NCI-H748 (cell line): Measurements from ENCODE around the gene ATP4B.

ENCODE experiments used
- DNase-seq: peaks from one replicate; lab custom pipeline; 2025; ENCODE audit not compliant: unreplicated experiment; lab: John Stamatoyannopoulos, UW

ATP4B gene

DNA sequence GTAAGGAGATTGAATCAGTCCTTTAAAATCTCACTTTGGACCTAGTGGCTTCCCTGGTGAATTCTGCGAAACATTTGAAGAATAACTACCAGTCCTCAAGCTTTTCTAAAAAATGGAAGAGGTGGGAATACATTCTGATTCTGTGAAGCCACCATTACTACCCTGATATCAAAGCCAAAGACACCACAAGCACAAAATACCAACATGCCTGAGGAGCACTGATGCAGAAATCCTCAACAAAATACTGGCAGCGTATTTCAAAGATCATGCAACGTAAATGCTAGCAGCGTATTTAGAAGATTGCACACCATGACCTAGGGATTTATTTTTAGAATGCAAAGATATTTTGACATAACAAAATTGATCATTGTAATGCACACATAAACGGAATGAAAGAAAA is 14.4 kb downstream of the ATP4B start:
- DNase-seq = no peak

- no peak for DNase-seq
Observed at GRCh38 chr13:113642563-113642962, 15.4 kb downstream of the ATP4B start.

- no peak for DNase-seq
Observed at GRCh38 chr13:113641426-113641825, 16.6 kb downstream of the ATP4B start.

DNA sequence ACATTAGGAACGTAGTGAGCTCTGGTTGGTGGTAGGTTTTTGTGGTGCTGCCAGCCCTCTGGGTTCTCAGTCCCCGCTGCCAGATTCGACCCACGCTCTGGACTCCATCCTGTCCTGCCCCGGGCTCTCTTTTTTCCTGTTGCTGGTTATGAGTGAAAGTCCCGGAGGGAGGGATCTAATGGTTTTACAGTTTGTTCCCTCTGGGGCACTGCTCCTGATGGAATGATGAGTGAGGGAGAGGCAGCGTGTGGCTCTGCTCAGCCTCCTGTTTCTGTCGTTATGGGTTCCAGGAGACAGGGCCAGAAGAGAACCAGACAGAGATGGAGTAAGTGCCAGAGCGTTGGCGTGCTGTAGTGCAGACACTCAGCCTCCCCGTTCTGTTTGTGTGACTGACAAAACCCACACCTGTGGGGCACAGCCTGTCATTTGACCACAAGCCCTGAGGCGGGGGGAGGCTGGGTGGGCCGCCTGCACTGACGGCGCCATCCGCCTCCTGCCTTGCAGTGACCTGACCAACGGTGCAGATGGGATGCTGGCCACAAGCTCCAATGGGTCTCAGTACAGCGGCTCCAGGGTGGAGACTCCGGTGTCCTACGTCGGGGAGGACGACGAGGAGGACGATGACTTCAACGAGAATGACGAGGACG is 18.3 kb downstream of the ATP4B start:
- no peak for DNase-seq

GRCh38 chr13:113638806-113639205 is 19.2 kb downstream of the ATP4B start:
- DNase-seq = no peak

DNA sequence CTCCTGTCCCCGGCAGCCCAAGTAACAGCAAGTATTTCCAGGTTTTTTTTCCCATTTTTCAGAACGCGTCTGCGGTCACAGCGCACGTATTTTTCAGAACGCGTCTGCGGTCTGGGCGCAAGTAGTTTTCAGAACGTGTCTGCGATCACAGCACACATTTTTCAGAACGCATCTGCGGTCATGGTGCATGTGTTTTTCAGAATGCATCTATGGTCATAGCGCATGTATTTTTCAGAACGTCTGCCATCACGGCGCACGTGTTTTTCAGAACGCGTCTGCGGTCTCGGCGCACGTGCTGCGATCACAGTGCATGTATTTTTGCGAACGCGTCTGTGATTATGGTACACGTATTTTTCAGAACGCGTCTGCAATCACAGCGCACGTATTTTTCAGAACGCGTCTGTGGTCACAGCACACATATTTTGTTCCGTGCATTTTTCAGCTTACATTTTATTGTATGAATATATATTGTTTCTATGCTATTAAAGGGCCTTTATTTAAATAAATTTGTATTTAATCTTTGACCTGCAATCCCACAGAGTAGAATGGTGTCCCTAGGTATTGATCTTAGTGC is 19.7 kb downstream of the ATP4B start:
- no peak for DNase-seq

DNA sequence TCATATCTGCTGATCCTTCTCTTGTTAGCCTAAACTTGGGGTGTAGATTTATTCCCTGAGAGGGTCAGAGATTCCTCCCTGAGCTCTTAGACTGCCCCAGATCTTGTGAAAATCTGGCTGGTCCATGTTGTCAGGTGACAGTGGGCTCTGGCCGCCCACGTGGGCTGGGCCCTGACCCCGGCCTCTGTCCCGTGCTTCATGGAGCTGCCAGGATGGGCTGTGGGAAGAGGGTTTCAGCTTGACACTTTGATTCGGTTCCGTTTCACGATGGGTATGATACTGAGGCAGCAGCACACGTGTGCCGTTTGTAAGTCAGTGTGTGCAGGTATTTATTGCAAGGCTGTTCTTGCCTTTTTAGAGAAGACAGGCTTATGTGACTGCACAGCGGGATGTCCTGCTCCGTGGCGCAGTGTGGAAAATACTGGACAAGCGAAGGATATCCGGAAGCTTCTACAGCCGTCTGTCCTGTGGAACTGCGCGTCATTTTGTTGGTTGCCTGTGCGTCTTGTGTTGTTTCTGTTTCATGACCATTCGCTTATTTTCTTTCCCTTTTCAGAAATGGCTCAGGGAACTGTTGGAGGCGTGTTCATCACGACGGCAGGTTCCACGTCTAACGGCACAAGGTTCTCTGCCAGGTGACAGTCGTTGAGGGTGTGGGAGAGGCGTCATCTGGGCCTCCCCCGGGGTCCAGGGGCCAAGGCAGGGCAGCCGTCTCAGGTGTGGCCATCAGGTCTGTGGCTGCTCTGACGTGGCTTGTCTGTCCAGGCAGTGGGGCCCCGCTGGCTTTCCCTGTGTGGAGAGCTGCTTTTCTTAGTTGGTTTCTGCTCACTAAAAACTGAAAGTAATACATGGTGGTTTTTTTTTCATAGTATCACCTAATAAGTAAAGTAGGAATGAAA is 20.5 kb downstream of the ATP4B start:
- no peak for DNase-seq

DNA sequence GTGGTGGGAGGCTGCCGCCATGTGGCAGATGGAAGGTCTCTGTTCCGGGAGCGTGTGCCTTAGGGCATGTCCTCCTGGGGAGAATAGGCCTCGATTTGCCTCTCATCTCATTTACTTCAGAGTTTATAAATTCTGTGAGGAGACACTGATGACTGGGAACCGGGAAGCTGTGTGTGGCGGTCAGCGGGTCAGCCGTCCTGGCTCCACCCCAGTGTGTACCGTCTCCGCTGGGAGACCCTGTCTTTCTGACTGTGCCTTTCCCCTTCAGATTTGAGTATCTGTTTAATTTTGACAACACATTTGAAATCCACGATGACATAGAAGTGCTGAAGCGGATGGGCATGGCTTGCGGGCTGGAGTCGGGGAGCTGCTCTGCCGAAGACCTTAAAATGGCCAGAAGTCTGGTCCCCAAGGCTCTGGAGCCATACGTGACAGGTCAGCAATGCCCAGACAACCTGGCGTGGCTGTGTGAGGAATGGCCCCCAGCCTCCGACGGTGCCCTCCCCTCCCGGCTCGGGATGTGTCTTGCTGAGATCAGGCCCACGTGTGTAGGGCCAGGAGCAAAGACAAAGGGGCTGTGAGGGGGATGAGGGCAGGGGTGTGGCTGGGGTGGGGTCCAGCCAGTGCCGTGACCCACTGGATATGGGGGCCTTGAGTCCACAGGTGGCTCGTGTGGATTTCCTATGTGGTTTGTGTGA is 21.6 kb downstream of the ATP4B start:
- no peak for DNase-seq

GRCh38 chr13:113635709-113636108 is 22.3 kb downstream of the ATP4B start:
- no peak for DNase-seq

GRCh38 chr13:113635048-113635420 is 23.0 kb downstream of the ATP4B start:
- DNase-seq = no peak

GRCh38 chr13:113634279-113635047 is 23.5 kb downstream of the ATP4B start:
- DNase-seq = no peak

DNA sequence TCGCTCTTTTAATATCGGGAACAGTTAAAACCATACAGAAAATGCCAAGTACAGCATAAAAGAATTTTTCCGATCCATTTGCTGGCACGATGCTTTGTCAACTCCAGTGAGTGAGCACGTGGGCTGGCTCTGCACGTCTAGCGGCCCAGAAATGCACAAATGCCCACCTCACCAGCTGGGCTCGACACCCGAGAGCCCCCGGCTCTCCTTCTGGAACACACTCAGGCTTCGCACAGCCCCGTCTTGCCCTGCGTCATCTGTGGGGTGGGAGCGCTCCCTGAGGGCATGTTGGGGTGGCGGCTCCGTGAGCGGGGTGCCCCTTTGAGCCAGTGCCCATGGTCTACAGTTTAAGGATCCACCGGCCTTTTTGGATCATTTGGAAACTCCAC is 24.5 kb downstream of the ATP4B start:
- DNase-seq = no peak

- no peak for DNase-seq
Observed at GRCh38 chr13:113632706-113633484, 25.1 kb downstream of the ATP4B start.

DNA sequence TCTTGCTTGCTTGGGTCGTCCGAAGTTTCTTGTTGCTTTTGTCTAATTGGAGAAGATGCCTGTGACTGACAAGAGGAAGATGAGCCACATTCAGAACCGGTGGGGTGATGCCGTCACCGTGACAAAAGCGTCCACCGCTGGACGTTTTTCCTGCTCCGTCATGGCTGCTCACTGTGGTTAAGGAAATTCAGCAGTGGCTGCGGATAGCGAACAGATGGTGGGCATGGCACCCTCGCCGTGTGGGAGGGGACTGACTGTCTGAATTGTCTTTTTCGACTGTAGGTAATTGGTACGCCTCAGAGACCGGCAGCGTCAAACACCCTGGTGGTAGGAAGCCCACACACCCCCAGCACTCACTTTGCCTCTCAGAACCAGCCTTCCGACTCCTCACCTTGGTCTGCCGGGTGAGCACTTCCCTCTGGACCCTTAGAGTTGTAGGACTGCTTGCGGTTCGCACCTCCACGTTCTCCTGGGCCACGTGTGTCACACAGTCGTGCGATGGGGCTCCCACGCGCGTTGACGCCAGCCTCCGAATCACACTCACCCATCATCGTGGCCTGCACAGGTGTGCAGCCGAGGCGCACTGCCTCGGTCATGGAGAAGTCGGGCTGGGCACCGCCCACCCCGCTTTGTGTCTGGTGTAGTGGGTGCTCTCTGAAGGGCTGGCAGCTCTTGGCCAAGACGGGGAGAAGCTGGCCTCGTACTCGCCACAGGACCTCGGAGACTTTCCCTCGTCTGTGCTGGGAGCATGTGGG is 26.5 kb downstream of the ATP4B start:
- peak; percentile 81 for DNase-seq

GRCh38 chr13:113630804-113631203 is 27.2 kb downstream of the ATP4B start:
- peak; percentile 71 for DNase-seq

DNA sequence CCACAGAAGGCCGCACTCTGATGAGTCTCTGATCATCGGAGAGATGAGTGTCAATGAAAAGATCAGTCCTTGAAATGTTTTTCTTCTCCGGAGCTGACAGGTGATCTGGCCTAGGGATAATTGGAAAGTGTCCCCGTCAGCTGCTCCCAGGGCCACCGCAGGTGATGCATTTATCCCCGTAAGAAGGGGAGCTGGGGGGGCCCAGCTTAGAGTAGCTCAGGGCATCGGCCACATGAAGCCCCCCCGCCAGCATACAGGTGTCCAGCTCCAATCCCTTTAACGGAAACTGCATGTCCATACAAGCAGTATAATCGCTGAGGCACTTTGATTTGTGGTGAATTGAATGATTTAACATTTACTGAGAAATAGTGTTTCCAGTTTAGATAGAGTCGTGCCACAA is 27.7 kb downstream of the ATP4B start:
- DNase-seq = peak; percentile 84

DNA sequence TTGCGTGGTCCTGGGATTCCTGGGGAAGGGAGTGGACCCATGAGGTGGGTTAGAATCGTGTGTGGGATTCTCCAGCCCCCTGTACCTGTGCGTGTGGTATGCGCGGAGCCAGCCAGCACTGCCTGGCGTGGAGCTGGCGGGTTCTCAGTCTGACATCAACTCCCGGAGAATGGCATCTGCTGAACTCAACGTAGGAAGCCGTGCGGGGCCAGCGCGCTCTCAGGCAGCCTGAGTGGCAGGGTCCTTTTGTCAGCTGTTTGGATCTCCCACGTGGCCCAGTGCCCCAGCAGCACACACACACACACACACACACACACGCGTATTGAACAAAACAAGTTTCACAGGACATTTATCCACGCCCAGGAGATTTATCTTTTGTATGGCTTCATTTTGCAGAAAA is 28.1 kb downstream of the ATP4B start:
- peak; percentile 80 for DNase-seq

GRCh38 chr13:113628291-113629270 is 29.4 kb downstream of the ATP4B start:
- DNase-seq = no peak
